ENCODE measurements around the gene CENPM. TPM values are rescaled to one million over a fixed set of nuclear protein-coding genes. Genes with fewer than 3 reads are reported as not detected.
A peak's percentile ranks its signal among the peaks of the same experiment; 100 is the strongest.

Gene CENPM
- total and polyA plus RNA-seq, 3 experiments from 2014 or later, result 19.2 to 77.5 (median 73.2) TPM

GRCh38 chr22:41943661-41944209 is 3.2 kb downstream of the CENPM start:
- peaks cover 0 to 2% (median 0%) of the 10 kb centered on the region in 5 donors for H3K9me3 Mint-ChIP-seq
- H3K27ac Mint-ChIP-seq, result peak overlapping the region in 3 of 8 donors; percentile 33 to 80 (median 35)
- no peaks in the 10 kb centered on the region for H3K36me3 ChIP-seq (ENCODE audit: insufficient read depth, low read length)
- H3K36me3 Mint-ChIP-seq, result peaks cover 0 to 6% (median 0%) of the 10 kb centered on the region in 3 donors
- DNase-seq, result no peak
- H3K27ac ChIP-seq (ENCODE audit: low read depth, low read length), result no peak overlapping the region
- peak overlapping the region in 3 of 7 donors; percentile 6 to 30 (median 25) for H3K4me3 Mint-ChIP-seq
- H3K27me3 ChIP-seq (ENCODE audit: insufficient read depth, low read length, poor library complexity, severe bottlenecking), result no peaks in the 10 kb centered on the region
- H3K4me1 ChIP-seq (ENCODE audit: insufficient read depth, low read length), result peaks cover 46% of the 10 kb centered on the region
- H3K4me1 Mint-ChIP-seq, result peaks cover 38 to 48% (median 39%) of the 10 kb centered on the region in 3 donors
- H3K9me3 ChIP-seq (ENCODE audit: low read length), result no peaks in the 10 kb centered on the region
- POLR2A ChIA-PET, result interaction anchor here (0.7 to 1.6 kb wide), 2 partner anchors 18 to 143 kb away, joined by 4 to 6 read pairs; partner anchors contain the start of gene CCDC134
- peaks cover 0 to 4% of the 10 kb centered on the region in 2 donors for H3K27me3 Mint-ChIP-seq
- no peak overlapping the region for H3K4me3 ChIP-seq (ENCODE audit: low read length)
- CTCF ChIA-PET, result interaction anchor here (0.7 to 6.8 kb wide), 6 partner anchors 18 to 245 kb away, joined by 3 to 91 read pairs (median 4); partner anchors contain the start of gene MEI1

- CTCF ChIA-PET, result interaction anchor here (0.6 to 6.8 kb wide), 42 partner anchors 8 to 503 kb away, joined by 3 to 106 read pairs (median 5); partner anchors contain the start of genes CCDC134, MEI1, SNU13 and SREBF2
- peak overlapping the region; percentile 39 for H3K4me3 ChIP-seq (ENCODE audit: low read length)
Observed at GRCh38 chr22:41940832-41941765, 5.9 kb downstream of the CENPM start.

GRCh38 chr22:41939981-41940831 is 6.7 kb downstream of the CENPM start:
- peak; percentile 91 to 99 (median 94) for DNase-seq
- POLR2A ChIA-PET, result interaction anchor here (0.6 to 6.5 kb wide), 23 partner anchors 11 to 319 kb away, joined by 3 to 100 read pairs (median 10); partner anchors contain the start of genes CCDC134, DESI1, MEI1 and SNU13
- H3K9me3 ChIP-seq (ENCODE audit: low read length), result no peaks in the 10 kb centered on the region
- H3K36me3 ChIP-seq (ENCODE audit: insufficient read depth, low read length), result no peaks in the 10 kb centered on the region
- Mint-ChIP-seq H3K9me3 (peaks cover 0 to 2% (median 0%) of the 10 kb centered on the region in 5 donors), H3K27me3 (peaks cover 0 to 4% of the 10 kb centered on the region in 2 donors), H3K27ac (peak overlapping the region; percentile 94 to 100 (median 100)), H3K4me3 (peak overlapping the region; percentile 77 to 98 (median 92)), H3K4me1 (peaks cover 32 to 51% (median 34%) of the 10 kb centered on the region in 3 donors), H3K36me3 (peaks cover 0 to 5% (median 0%) of the 10 kb centered on the region in 3 donors)
- H3K4me3 ChIP-seq (ENCODE audit: low read length), result peak overlapping the region; percentile 56
- peaks cover 32% of the 10 kb centered on the region for H3K4me1 ChIP-seq (ENCODE audit: insufficient read depth, low read length)
- H3K27me3 ChIP-seq (ENCODE audit: insufficient read depth, low read length, poor library complexity, severe bottlenecking), result no peaks in the 10 kb centered on the region
- peak overlapping the region; percentile 95 for H3K27ac ChIP-seq (ENCODE audit: low read depth, low read length)
- CTCF ChIA-PET, result interaction anchor here (0.8 to 6.8 kb wide), 34 partner anchors 8 to 504 kb away, joined by 3 to 106 read pairs (median 7); partner anchors contain the start of genes CCDC134, MEI1, SNU13 and SREBF2

More at GRCh38 chr22:41940832-41941765, 5.9 kb downstream of the CENPM start:
- Histone ChIP-seq H3K27me3 (ENCODE audit: insufficient read depth, low read length, poor library complexity, severe bottlenecking) (no peaks in the 10 kb centered on the region), H3K9me3 (ENCODE audit: low read length) (no peaks in the 10 kb centered on the region), H3K36me3 (ENCODE audit: insufficient read depth, low read length) (no peaks in the 10 kb centered on the region), H3K4me1 (ENCODE audit: insufficient read depth, low read length) (peaks cover 37% of the 10 kb centered on the region), H3K27ac (ENCODE audit: low read depth, low read length) (peak overlapping the region; percentile 95)
- Mint-ChIP-seq H3K36me3 (peaks cover 0 to 5% (median 0%) of the 10 kb centered on the region in 3 donors), H3K27me3 (peaks cover 0 to 4% of the 10 kb centered on the region in 2 donors), H3K4me3 (peak overlapping the region; percentile 65 to 98 (median 92)), H3K9me3 (peaks cover 0 to 2% (median 0%) of the 10 kb centered on the region in 5 donors), H3K27ac (peak overlapping the region; percentile 94 to 100 (median 100)), H3K4me1 (peaks cover 36 to 56% (median 40%) of the 10 kb centered on the region in 3 donors)
- peak; percentile 71 to 91 (median 85) for DNase-seq
- POLR2A ChIA-PET, result interaction anchor here (0.6 to 6.5 kb wide), 23 partner anchors 12 to 319 kb away, joined by 3 to 100 read pairs (median 10); partner anchors contain the start of genes CCDC134, DESI1, MEI1 and SNU13

GRCh38 chr22:41936894-41937169 is 10.1 kb downstream of the CENPM start:
- Mint-ChIP-seq H3K4me1 (peaks cover 32 to 66% (median 34%) of the 10 kb centered on the region in 3 donors), H3K36me3 (peaks cover 0 to 5% (median 0%) of the 10 kb centered on the region in 3 donors), H3K27me3 (peaks cover 0 to 4% of the 10 kb centered on the region in 2 donors), H3K9me3 (peaks cover 0 to 2% (median 0%) of the 10 kb centered on the region in 5 donors), H3K4me3 (peak overlapping the region in 2 of 7 donors; percentile 26 to 63), H3K27ac (peak overlapping the region in 6 of 8 donors; percentile 47 to 87 (median 79))
- ChIA-PET POLR2A (interaction anchor here (6.5 kb wide), 1 partner anchor 10 kb away, joined by 100 read pairs; the partner anchor contains the start of gene TNFRSF13C), CTCF (interaction anchor here (1.5 to 6.8 kb wide), 2 partner anchors 10 to 136 kb away, joined by 3 to 106 read pairs; partner anchors contain the start of genes CCDC134 and TNFRSF13C)
- no peak for DNase-seq
- Histone ChIP-seq H3K27ac (ENCODE audit: low read depth, low read length) (no peak overlapping the region), H3K9me3 (ENCODE audit: low read length) (no peaks in the 10 kb centered on the region), H3K4me1 (ENCODE audit: insufficient read depth, low read length) (peaks cover 32% of the 10 kb centered on the region), H3K4me3 (ENCODE audit: low read length) (no peak overlapping the region), H3K27me3 (ENCODE audit: insufficient read depth, low read length, poor library complexity, severe bottlenecking) (no peaks in the 10 kb centered on the region), H3K36me3 (ENCODE audit: insufficient read depth, low read length) (no peaks in the 10 kb centered on the region)

GRCh38 chr22:41935509-41935908 is 11.4 kb downstream of the CENPM start:
- H3K4me3 Mint-ChIP-seq, result no peak overlapping the region
- Histone ChIP-seq H3K27me3 (ENCODE audit: insufficient read depth, low read length, poor library complexity, severe bottlenecking) (no peaks in the 10 kb centered on the region), H3K27ac (ENCODE audit: low read depth, low read length) (no peak overlapping the region), H3K4me1 (ENCODE audit: insufficient read depth, low read length) (peaks cover 22% of the 10 kb centered on the region), H3K36me3 (ENCODE audit: insufficient read depth, low read length) (no peaks in the 10 kb centered on the region), H3K9me3 (ENCODE audit: low read length) (no peaks in the 10 kb centered on the region), H3K4me3 (ENCODE audit: low read length) (no peak overlapping the region)
- H3K27ac Mint-ChIP-seq, result peak overlapping the region in 1 of 8 donors; percentile 86
- peaks cover 0 to 2% (median 0%) of the 10 kb centered on the region in 5 donors for H3K9me3 Mint-ChIP-seq
- DNase-seq, result no peak
- peaks cover 20 to 56% (median 21%) of the 10 kb centered on the region in 3 donors for H3K4me1 Mint-ChIP-seq
- H3K27me3 Mint-ChIP-seq, result peaks cover 0 to 4% of the 10 kb centered on the region in 2 donors
- H3K36me3 Mint-ChIP-seq, result peaks cover 0 to 5% (median 0%) of the 10 kb centered on the region in 3 donors
- ChIA-PET CTCF (interaction anchor here (1.3 to 6.8 kb wide), 2 partner anchors 8 to 188 kb away, joined by 3 to 106 read pairs; partner anchors contain the start of gene TNFRSF13C), POLR2A (interaction anchor here (6.5 kb wide), 1 partner anchor 9 kb away, joined by 100 read pairs; the partner anchor contains the start of gene TNFRSF13C)

GRCh38 chr22:41935015-41935351 is 12.0 kb downstream of the CENPM start:
- Histone ChIP-seq H3K4me1 (ENCODE audit: insufficient read depth, low read length) (peaks cover 16% of the 10 kb centered on the region), H3K9me3 (ENCODE audit: low read length) (no peaks in the 10 kb centered on the region), H3K36me3 (ENCODE audit: insufficient read depth, low read length) (no peaks in the 10 kb centered on the region), H3K4me3 (ENCODE audit: low read length) (no peak overlapping the region), H3K27me3 (ENCODE audit: insufficient read depth, low read length, poor library complexity, severe bottlenecking) (no peaks in the 10 kb centered on the region), H3K27ac (ENCODE audit: low read depth, low read length) (no peak overlapping the region)
- Mint-ChIP-seq H3K9me3 (peaks cover 0 to 1% (median 0%) of the 10 kb centered on the region in 5 donors), H3K4me3 (no peak overlapping the region), H3K27me3 (peaks cover 0 to 2% of the 10 kb centered on the region in 2 donors), H3K4me1 (peaks cover 15 to 50% (median 16%) of the 10 kb centered on the region in 3 donors), H3K27ac (peak overlapping the region in 2 of 8 donors; percentile 36 to 43), H3K36me3 (peaks cover 0 to 4% (median 0%) of the 10 kb centered on the region in 3 donors)
- ChIA-PET POLR2A (interaction anchor here (6.5 kb wide), 1 partner anchor 8 kb away, joined by 100 read pairs; the partner anchor contains the start of gene TNFRSF13C), CTCF (interaction anchor here (1.1 to 6.8 kb wide), 3 partner anchors 8 to 268 kb away, joined by 3 to 106 read pairs (median 4); partner anchors contain the start of gene TNFRSF13C)
- DNase-seq, result no peak

All from CD8-positive, alpha-beta memory T cell (primary cell).